Mammary epithelial cell (primary cell): Measurements from ENCODE around the gene GCLM.

ENCODE experiments used
- CTCF ChIP-seq, 2 donors: IDR thresholded peaks in 1 of 2; conservative IDR thresholded peaks in 1 of 2; 2 replicates each; pipeline ENCODE4 v1.5.1; 2011 to 2012; ENCODE audit warnings: inconsistent platforms in 2 of 2, low read length in 2 of 2, mild to moderate bottlenecking in 2 of 2, control low read depth in 1 of 2, low read depth in 1 of 2; ENCODE audit not compliant: insufficient read depth in 1 of 2; ENCODE audit errors: extremely low read depth in 1 of 2
- EZH2 ChIP-seq: IDR thresholded peaks from 2 replicates; pipeline ENCODE4 v1.6.1; 2012; ENCODE audit warnings: low read length, inconsistent platforms, borderline replicate concordance

DNA sequence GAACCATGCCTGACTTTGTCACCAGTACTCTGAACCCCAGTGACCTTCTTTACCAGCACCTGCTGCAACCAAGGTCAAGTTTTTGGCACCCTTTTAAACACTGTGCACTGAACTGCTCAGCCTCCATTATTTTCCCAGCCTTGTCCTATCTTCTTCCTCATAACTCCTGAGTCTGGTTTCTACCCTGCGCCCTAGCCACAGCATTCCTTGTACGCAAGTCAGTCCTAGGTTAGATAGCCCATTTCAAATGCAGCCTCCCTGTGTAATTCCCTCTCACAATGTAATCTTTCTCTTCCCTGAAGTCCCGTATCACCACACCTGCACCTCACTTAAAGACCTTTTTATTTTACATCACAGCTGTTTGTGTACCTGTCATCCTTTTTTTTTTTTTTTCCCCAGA lies 67.5 kb downstream of the GCLM start:
- TF ChIP-seq EZH2 = no peak
- TF ChIP-seq CTCF (conservative IDR thresholded peaks at IDR 0.05 in 1 of 2, IDR thresholded peaks at IDR 0.05 in 1 of 2; ENCODE audit: extremely low read depth in 1 of 2, insufficient read depth in 1 of 2, low read depth in 1 of 2, low read length in 2 of 2) = no peak
